Fibroblast of villous mesenchyme (primary cell): ENCODE measurements around the gene CYP8B1. TPM values are rescaled to one million over a fixed set of nuclear protein-coding genes. Genes with fewer than 3 reads are reported as not detected.

Experiments
- DNase-seq: peaks from one replicate; pipeline ENCODE4 v3.0.0-alpha.2; 2010; ENCODE audit warnings: low read depth
- H3K4me3 ChIP-seq: 2 replicates; pipeline ENCODE4 v1.5.1; 2011; ENCODE audit warnings: low read depth, mild to moderate bottlenecking, low read length
- CTCF ChIP-seq: IDR thresholded peaks from 2 replicates; pipeline ENCODE4 v1.5.1; 2012; ENCODE audit warnings: low read depth, mild to moderate bottlenecking, low read length; ENCODE audit not compliant: insufficient read depth
- total RNA-seq: library from RNA; depleted of rRNA; stranded (reverse); fragments of >200 nt; gene quantifications from 2 replicates; pipeline ENCODE4 v1.2.3, GENCODE V29; 2012

CYP8B1 gene
- total RNA-seq, 1 donor, result not detected

- no peak overlapping the region for H3K4me3 ChIP-seq
- no peak for TF ChIP-seq CTCF
- DNase-seq, result no peak
Observed at GRCh38 chr3:42898896-42899675, 23.4 kb upstream of the CYP8B1 start.

DNA sequence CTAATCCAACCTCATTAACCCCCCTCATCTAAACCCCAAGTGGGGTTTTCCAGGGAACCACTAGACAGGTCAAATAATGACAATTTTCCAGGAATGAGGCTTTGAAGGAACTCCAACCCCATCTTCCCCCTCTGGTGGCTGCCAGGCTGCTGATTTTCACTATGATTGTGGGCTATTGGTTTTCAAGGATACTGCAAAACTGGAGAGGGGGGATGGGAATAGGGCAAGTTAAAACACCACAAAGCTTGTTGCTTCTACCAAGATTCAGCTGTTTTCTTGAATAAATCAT lies 19.8 kb upstream of the CYP8B1 start:
- no peak for DNase-seq
- H3K4me3 ChIP-seq, result no peak overlapping the region
- no peak for TF ChIP-seq CTCF

DNA sequence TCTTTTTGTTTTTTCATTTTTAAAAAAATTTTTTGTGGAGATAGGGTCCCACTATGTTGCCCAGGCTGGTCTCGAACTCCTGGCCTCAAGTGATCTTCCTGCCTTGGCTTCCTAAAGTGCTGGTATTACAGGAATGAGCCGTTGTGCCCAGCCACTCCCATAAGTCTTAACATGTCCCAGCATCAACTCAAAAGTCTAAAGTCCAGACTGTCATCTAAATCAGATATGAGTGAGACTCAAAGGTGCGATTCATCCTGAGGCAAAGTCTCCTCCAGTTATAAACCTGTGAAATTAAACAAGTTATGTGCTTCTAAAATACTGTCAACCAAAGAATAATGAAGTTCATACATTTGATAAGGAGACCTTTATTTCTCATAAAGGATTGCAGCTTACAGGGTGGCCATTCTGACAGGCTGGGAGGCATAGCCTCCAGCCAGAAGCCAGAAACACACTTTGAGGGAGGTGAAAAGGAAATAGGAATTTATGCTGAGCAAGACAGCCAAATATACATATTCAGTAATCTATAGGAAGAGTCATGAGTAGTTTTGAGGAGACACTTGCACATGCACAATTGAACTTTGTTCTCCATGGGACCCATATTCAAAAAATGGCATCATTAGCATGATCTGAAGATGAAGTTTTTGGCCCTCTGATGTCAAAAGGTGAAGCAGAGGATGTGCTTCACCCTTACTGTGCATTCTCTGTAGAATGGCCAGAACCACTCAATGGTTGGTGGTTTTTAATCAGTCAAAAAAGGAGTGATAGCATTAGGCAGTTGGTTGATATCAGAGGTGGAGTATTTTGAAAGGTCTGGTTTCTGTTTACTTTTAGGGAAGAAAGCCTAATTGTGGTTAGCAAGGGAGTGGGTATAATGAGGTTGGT lies 19.3 kb upstream of the CYP8B1 start:
- no peak overlapping the region for H3K4me3 ChIP-seq
- no peak for TF ChIP-seq CTCF
- DNase-seq, result no peak

- no peak for DNase-seq
- no peak for TF ChIP-seq CTCF
- H3K4me3 ChIP-seq, result no peak overlapping the region
Observed at GRCh38 chr3:42892807-42893206, 17.1 kb upstream of the CYP8B1 start.

DNA sequence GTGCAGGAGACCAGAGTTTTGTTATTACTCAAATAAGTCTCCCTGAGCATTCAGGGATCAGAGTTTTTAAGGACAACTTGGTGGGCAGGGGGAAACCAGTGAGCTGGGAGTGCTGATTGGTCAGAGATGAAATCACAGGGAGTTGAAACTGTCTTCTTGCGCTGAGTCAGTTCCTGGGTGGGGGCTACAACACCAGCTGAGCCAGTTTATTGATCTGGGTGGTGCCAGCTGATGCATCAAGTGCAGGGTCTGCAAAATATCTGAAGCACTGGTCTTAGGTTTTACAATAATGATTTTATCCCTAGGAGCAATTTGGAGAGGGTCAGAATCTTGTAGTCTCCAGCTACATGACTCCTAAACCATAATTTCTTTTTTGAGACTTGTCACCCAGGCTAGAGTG lies 16.5 kb upstream of the CYP8B1 start:
- TF ChIP-seq CTCF, result no peak
- H3K4me3 ChIP-seq, result no peak overlapping the region
- no peak for DNase-seq

DNA sequence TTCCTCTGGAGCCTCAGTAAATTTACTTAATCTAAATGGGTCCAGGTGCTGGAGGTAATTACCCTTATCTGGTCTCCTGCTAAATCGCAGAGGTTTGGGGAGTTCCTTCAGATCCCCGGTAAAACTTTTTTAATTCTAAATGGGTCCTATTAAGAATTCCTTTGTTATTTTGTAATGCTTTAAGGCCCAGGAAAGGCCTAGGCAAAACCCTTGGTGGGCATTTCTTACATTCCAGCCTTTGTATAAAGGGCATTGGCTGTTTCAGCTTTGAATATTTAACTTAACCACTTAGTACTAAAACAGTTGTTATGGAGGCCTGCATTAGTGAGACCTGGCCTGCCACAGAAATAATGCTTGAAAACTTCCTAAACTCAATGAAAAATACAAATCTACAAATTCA lies 15.4 kb upstream of the CYP8B1 start:
- no peak for TF ChIP-seq CTCF
- DNase-seq, result no peak
- no peak overlapping the region for H3K4me3 ChIP-seq
